K562 (cell line): Measurements from ENCODE around the gene ST3GAL3. TPM values are rescaled to one million over a fixed set of nuclear protein-coding genes. Genes with fewer than 3 reads are reported as not detected.

Source experiments
- ARID3A ChIP-seq: IDR thresholded peaks from 2 replicates; pipeline ENCODE4 v1.6.1; 2012; ENCODE audit warnings: low read depth, low read length, improper control_type of control experiment, borderline replicate concordance
- CBX5 ChIP-seq: IDR thresholded peaks from 2 replicates; pipeline ENCODE4 v1.6.1; 2014; ENCODE audit warnings: low read depth, borderline replicate concordance
- FUS ChIP-seq: fragments of 200-400 bp; formaldehyde crosslinking; optimal IDR thresholded peaks from 2 replicates; pipeline ENCODE3; 2017; ENCODE audit warnings: low read depth, low read length
- GMEB1 ChIP-seq: fragments of 250-450 bp; sonication (Bioruptor Pico); IDR thresholded peaks from 2 replicates; pipeline ENCODE4 v1.4.0; 2020; ENCODE audit warnings: mild to moderate bottlenecking
- HINFP ChIP-seq: fragments of 450-650 bp; conservative IDR thresholded peaks from 2 replicates; pipeline ENCODE4 v1.6.1; 2016; ENCODE audit warnings: missing genetic modification characterization, low read depth, mild to moderate bottlenecking, control low read depth, missing compliant biosample characterization
- IRF1 ChIP-seq: sonication (generic); formaldehyde crosslinking; IDR thresholded peaks from 2 replicates; pipeline ENCODE4 v1.8.0; 2022; ENCODE audit warnings: missing genetic modification reagents, mild to moderate bottlenecking, borderline replicate concordance
- POLR3A ChIP-seq: IDR thresholded peaks from 2 replicates; pipeline ENCODE4 v1.6.1; 2011; ENCODE audit warnings: borderline replicate concordance, mild to moderate bottlenecking, moderate library complexity; ENCODE audit not compliant: insufficient read length, insufficient read depth; ENCODE audit errors: extremely low read depth
- PTRF ChIP-seq: fragments of 450-650 bp; IDR thresholded peaks from 2 replicates; pipeline ENCODE4 v1.6.1; 2016; ENCODE audit warnings: mild to moderate bottlenecking, missing genetic modification characterization, missing compliant biosample characterization
- SAFB2 ChIP-seq: fragments of 200-400 bp; formaldehyde crosslinking; IDR thresholded peaks from 2 replicates; pipeline ENCODE4 v1.6.1; 2018; ENCODE audit warnings: borderline replicate concordance, low read length, low read depth, moderate library complexity; ENCODE audit not compliant: severe bottlenecking
- STAT5B ChIP-seq: fragments of 250-450 bp; sonication (Bioruptor Pico); IDR thresholded peaks from 2 replicates; pipeline ENCODE4 v1.8.0; 2021; ENCODE audit warnings: mild to moderate bottlenecking, inconsistent platforms
- TCF15 ChIP-seq: fragments of 250-450 bp; sonication (Bioruptor Pico); IDR thresholded peaks from 2 replicates; pipeline ENCODE4 v1.8.0; 2022; ENCODE audit warnings: moderate library complexity, mild to moderate bottlenecking, inconsistent platforms
- TEAD4 ChIP-seq, 2 experiments: sonication (generic) in 1 of 2; formaldehyde crosslinking in 1 of 2; IDR thresholded peaks; 2 replicates each; pipeline versions ENCODE4 v1.6.1 to v1.8.0; 2012 to 2022; ENCODE audit warnings: borderline replicate concordance in 1 of 2, inconsistent platforms in 1 of 2, low read length in 1 of 2, mild to moderate bottlenecking in 1 of 2, missing genetic modification reagents in 1 of 2
- WHSC1 ChIP-seq: IDR thresholded peaks from one replicate; pipeline ENCODE4 v1.6.1; 2012; ENCODE audit warnings: low read length, control low read depth, inconsistent platforms
- ZBTB17 ChIP-seq: fragments of 450-650 bp; formaldehyde crosslinking; IDR thresholded peaks from 2 replicates; pipeline ENCODE4 v1.4.0; 2020; ENCODE audit warnings: mild to moderate bottlenecking
- ZBTB34 ChIP-seq: fragments of 250-450 bp; sonication (Bioruptor Pico); IDR thresholded peaks from 2 replicates; pipeline ENCODE4 v1.8.0; 2021; ENCODE audit warnings: mild to moderate bottlenecking, moderate library complexity
- ZC3H4 ChIP-seq: sonication (generic); formaldehyde crosslinking; IDR thresholded peaks from 2 replicates; pipeline ENCODE4 v1.9.0; 2021; ENCODE audit warnings: missing genetic modification reagents, borderline replicate concordance
- ZNF239 ChIP-seq: fragments of 250-450 bp; sonication (Bioruptor Pico); IDR thresholded peaks from 2 replicates; pipeline ENCODE4 v1.4.0; 2020; ENCODE audit warnings: mild to moderate bottlenecking
- ZNF253 ChIP-seq: fragments of 250-450 bp; sonication (Bioruptor Pico); conservative IDR thresholded peaks from 2 replicates; pipeline ENCODE4 v1.6.1; 2021; ENCODE audit warnings: mild to moderate bottlenecking
- ZNF316 ChIP-seq: fragments of 450-650 bp; IDR thresholded peaks from 2 replicates; pipeline ENCODE4 v1.6.1; 2016
- ZNF695 ChIP-seq: fragments of 450-650 bp; formaldehyde crosslinking; IDR thresholded peaks from 2 replicates; pipeline ENCODE4 v1.4.0; 2020; ENCODE audit warnings: mild to moderate bottlenecking, moderate library complexity
- polyA plus RNA-seq, 8 experiments: library from polyadenylated mRNA; depleted of rRNA in 4 of 8; stranded (reverse) in 5 of 8; unstranded in 3 of 8; fragments of >200 nt; fragmentation: Nextera tagmentation in 2 of 8; fragmentation: Illumina TruSeq in 1 of 8; extraction: Ambion mirVana in 2 of 8; extraction: Trizol in 1 of 8; gene quantifications; 2 replicates each; pipeline versions ENCODE4 v1.2.1 to v1.2.3, GENCODE V29; 2011 to 2014; ENCODE audit warnings: inconsistent platforms in 1 of 8, missing spikeins in 1 of 8
- total RNA-seq, 7 experiments: library from RNA; depleted of rRNA in 6 of 7; stranded (reverse); fragments of >200 nt in 6 of 7; fragmentation: Illumina TruSeq in 2 of 7; extraction: Trizol in 2 of 7; gene quantifications; 2 replicates each; pipeline versions ENCODE4 v1.2.1 to v1.2.3, GENCODE V29; 2011 to 2021; ENCODE audit warnings: low replicate concordance in 1 of 7

ST3GAL3 gene
- total and polyA plus RNA-seq, 9 of the 15 experiments (the other 6 are each of a cell fraction or from before 2014, with no cell fraction given) = 1.2 to 18.9 (median 11.0) TPM

GRCh38 chr1:43707190-43708001 is at the start of gene ST3GAL3 (continued):
- no peak for TF ChIP-seq ZBTB34
- no peak for TF ChIP-seq TEAD4 (IDR thresholded peaks at IDR 0.05; ENCODE audit: low read length)
- no peak for TF ChIP-seq TEAD4 (CRISPR knock-in tag; IDR thresholded peaks at IDR 0.05; ENCODE audit: borderline replicate concordance)
- peak; percentile 83 for TF ChIP-seq ZBTB17 (CRISPR knock-in tag)
- no peak for TF ChIP-seq ZNF253
- TF ChIP-seq ZNF695 (CRISPR knock-in tag) = no peak
- no peak for TF ChIP-seq POLR3A
- no peak for TF ChIP-seq FUS
- no peak for TF ChIP-seq ARID3A
- no peak for TF ChIP-seq HINFP
- TF ChIP-seq IRF1 (CRISPR knock-in tag) = no peak
- TF ChIP-seq SAFB2 = no peak
- no peak for TF ChIP-seq ZNF316
- no peak for TF ChIP-seq CBX5
- TF ChIP-seq GMEB1 (CRISPR knock-in tag) = peak; percentile 86
- no peak for TF ChIP-seq WHSC1
- peak; percentile 56 for TF ChIP-seq ZNF239 (CRISPR knock-in tag)
- TF ChIP-seq PTRF (tag) = no peak
- peak; percentile 85; the same call in 1 of the 2 replicates for TF ChIP-seq ZC3H4 (CRISPR knock-in tag)
- no peak for TF ChIP-seq TCF15 (CRISPR knock-in tag)
- TF ChIP-seq STAT5B (CRISPR knock-in tag) = no peak
